T47D (cell line): ENCODE measurements around the gene ANKRD11.

ENCODE experiments used
- DNase-seq, 2 experiments: peaks; one replicate each; pipeline versions ENCODE4 v3.0.0 to v3.0.0-alpha.2; 2011 to 2012; ENCODE audit warnings: low read depth in 1 of 2, low spot score in 1 of 2
- JUND ChIP-seq: IDR thresholded peaks from 2 replicates; pipeline ENCODE4 v1.6.1; 2012; ENCODE audit warnings: low read depth
- in situ Hi-C: cut with HindIII; loops from 2 replicates; pipeline ENCODE4 v1.10.0; 2016; ENCODE audit warnings: low sequenced_read_pairs, low pct_unique_long_range_greater_than_20kb

ANKRD11 gene

DNA sequence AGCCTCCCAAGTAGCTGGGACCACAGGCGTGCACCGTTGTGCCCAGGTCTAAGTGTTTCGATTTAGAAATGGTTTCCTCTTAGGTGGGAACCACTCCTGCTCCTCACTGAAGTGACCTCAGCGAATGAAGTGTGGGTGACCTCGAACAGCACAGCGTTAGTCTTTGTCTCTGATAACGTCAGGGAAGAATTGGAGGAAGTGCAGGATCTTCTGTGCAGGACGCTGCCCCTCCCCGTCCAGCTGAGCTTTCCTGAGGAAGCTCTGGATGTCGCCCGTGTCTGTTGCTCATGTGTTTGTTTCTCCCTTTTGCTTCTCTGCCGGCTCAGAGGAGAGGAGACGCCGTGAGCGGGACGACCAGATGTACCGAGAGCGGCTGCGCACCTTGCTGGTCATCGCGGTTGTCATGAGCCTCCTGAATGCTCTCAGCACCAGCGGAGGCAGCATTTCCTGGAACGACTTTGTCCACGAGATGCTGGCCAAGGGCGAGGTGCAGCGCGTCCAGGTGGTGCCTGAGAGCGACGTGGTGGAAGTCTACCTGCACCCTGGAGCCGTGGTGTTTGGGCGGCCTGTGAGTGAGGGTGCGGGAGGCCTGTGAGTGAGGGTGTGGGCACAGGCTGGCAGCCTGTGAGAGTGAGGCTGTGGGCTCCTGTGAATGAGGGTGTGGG lies 33.5 kb upstream of the ANKRD11 start:
- in situ Hi-C loops, result no loop called here

DNA sequence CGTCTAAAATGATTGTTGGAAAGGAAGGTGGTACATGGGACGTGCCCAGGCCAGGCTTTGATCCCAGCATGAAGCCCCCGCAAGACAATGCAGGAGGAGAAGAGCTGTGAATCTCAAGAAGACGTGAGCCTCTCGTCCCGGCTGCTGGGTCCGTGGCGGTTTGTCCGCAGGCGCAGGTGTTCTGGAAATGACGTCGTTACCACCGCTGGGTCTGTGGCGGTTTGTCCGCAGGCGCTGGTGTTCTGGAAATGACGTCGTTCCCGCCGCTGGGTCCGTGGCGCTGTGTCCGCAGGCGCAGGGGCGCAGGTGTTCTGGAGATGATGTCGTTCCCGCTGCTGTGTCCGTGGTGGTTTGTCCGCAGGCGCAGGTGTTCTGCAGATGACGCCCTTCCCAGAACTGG lies 31.9 kb upstream of the ANKRD11 start:
- no peak for TF ChIP-seq JUND
- in situ Hi-C loops, result no loop called here
- DNase-seq, result no peak

More for the DNA sequence above, 33.5 kb upstream of the ANKRD11 start:
- no peak for TF ChIP-seq JUND
- no peak for DNase-seq

GRCh38 chr16:89519881-89520280 lies 29.5 kb upstream of the ANKRD11 start:
- DNase-seq, result no peak
- no peak for TF ChIP-seq JUND
- in situ Hi-C loops, result no loop called here

DNA sequence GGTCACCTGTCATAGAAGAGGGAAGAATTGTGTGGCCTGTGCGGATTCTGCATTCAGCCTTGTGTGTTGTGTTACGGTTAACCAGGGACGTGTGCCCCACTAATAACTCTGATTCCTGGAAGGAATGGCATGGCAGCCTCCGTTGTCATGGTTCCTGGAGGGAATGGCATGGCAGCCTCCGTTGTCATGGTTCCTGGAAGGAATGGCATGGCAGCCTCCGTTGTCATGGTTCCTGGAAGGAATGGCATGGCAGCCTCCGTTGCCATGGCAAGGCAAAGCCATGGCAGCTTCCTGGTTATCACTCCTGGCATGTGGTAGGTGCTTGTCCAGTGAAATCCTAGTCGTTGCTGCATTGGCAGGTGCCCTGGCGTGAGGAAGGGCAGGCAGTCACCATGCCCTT lies 26.8 kb upstream of the ANKRD11 start:
- in situ Hi-C loops, result no loop called here
- TF ChIP-seq JUND, result no peak
- DNase-seq, result no peak

- in situ Hi-C loops, result no loop called here
- TF ChIP-seq JUND, result no peak
- no peak for DNase-seq
Observed at GRCh38 chr16:89512453-89512852, 22.1 kb upstream of the ANKRD11 start.

DNA sequence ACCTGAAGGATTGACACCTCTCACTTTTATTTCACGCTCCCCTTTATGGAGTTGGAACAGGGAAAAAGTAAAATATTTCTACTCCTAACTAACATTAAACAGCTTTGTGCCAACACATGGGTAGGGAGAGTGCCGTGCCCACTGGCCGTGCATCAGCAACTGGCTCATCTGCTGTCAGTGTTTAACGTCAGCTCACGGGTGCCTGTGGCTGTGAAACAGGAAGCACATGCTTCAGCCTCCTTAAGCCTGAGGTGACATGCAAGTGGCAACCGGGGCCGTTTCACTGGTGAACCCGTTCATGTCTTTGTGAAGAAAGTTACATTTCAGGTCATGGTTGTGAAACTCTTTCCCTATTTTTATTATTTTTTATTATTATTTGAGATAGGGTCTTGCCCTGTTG lies 21.0 kb upstream of the ANKRD11 start:
- in situ Hi-C loops, result no loop called here
- no peak for TF ChIP-seq JUND
- no peak for DNase-seq

- no peak for DNase-seq
- TF ChIP-seq JUND, result no peak
- in situ Hi-C loops, result no loop called here
Observed at GRCh38 chr16:89510526-89510925, 20.2 kb upstream of the ANKRD11 start.

DNA sequence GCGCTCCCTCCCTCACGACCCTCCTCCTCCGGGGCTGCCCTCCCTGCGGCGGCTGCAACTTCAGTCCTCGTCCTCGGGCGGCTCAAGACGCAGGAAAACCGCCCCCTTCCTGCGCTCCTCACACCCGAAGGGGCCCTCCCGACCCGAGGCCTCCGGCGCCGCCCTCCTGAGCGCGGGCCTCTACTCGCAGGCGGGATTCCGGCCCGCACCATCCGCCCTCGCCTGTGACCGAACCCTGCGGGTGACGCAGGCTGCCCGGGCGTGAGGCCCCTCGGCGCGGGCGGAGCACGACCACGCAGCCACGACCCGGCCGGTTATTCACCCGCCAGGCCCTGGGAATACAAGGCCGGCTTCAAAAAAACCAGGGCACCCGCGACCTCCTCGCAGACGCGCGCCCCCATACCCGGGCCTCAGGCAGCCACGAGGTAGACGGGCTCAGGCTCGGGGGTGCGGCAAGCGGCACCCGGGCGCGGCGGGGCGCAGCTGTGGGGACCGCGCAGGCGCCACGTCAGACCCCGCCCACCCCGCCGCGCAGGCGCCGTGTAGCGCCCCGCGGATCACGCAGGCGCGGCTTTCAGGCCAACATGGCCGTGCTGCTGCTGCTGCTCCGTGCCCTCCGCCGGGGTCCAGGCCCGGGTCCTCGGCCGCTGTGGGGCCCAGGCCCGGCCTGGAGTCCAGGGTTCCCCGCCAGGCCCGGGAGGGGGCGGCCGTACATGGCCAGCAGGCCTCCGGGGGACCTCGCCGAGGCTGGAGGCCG lies 17.7 kb upstream of the ANKRD11 start, which contains the start of gene SPG7:
Gene SPG7 (plus strand): TSS at position 570 of the 757 bp plus-strand sequence. CDS start 15 bp downstream, at position 585.
- in situ Hi-C loops, result no loop called here
- peak; percentile 91 to 99 for DNase-seq
- no peak for TF ChIP-seq JUND

- in situ Hi-C loops, result no loop called here
- TF ChIP-seq JUND, result no peak
- peak in 1 of 2 experiments; percentile 63 for DNase-seq
Observed at GRCh38 chr16:89507214-89507833, 17.0 kb upstream of the ANKRD11 start.

DNA sequence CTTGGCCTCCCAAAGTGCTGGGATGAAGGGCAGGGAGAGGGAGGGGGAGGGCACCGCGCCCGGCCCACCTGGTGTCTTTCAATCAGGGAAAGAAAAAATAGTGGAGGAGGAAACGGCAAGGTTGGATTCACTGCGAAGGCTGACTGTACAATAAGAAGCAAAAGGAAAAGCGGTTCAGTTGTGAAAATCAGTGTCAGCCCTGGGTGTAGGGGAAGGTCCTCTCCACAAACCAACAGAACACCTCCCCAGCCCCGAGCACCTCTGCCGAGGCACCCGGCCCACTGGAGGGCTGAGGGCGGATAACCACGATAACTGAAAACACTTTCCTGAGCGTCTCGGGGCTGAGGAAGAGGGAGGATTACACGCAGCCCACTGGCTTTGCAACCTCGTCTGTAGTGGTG lies 16.4 kb upstream of the ANKRD11 start:
- no peak for DNase-seq
- in situ Hi-C loops, result no loop called here
- TF ChIP-seq JUND, result no peak

DNA sequence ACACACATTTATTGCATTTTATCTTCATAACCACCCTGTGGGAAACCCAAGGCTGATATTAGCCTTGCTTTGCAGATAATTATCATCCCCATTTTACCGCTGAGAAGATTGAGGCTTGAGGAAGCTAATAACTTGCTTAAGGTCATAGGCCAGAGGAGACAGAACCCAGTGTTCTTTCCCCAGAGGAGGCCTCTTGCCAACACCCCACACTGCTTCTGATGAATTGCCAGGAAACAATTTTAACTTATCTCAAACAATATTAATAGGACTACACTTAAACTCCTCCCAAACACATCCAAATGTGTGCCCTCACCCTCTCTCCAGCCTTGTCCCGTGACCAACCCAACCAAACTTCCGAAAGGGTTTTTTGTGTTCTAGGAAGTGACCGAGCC lies 15.7 kb upstream of the ANKRD11 start:
- in situ Hi-C loops, result no loop called here
- no peak for TF ChIP-seq JUND
- DNase-seq, result no peak

DNA sequence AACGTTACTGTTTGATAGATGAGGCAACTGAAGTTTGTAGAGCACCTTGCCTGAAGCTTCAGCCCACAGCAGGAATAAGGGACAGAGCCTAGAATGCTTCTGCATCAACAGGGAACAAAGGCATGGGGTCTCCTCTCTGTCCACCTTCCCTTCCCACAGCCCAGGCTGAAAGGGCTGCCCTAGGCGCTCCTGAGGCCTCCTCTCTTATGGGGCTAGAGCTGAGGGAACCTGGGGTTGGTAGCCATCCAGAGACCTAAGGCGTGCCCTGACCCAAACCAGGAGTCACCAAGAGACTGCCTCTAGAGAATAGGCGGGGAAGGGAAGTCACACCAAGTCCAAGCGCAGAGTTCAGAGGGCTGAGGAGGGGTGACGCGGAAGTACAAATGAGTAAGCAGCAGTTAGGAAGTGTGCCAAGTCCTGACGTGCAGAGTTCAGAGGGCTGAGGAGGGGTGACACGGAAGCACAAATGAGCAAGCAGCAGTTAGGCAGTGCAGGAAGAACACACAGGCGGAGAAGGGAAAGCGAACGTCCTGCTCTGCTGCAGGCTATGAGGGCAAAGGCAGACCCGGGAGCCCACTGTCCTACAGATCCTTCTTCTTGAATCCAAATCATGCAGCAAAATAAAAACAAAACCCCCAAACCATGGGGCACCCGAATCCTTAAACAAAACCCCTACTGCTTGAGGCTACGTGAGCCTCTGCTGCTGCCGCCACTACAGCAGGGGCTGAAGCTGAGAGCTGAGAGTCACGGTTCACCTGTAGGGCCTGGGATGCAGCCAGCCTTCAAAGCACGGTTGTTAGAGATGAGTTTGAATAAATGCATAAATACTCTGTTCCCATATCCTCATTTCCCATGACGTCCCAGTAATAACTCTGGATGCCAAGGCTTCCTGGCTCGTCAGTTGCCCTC lies 15.1 kb upstream of the ANKRD11 start:
- TF ChIP-seq JUND, result no peak
- DNase-seq, result peak in 1 of 2 experiments; percentile 28
- in situ Hi-C loops, result no loop called here
